Suprapubic skin (tissue), 4 donors: ENCODE results near the gene DVL1. TPM values are rescaled to one million over a fixed set of nuclear protein-coding genes. Genes with fewer than 3 reads are reported as not detected.
A peak's percentile ranks its signal among the peaks of the same experiment; 100 is the strongest.

Source experiments
- DNase-seq, 2 donors: peaks; one replicate each; pipeline ENCODE4 v3.0.0-alpha.2; 2019; ENCODE audit warnings: low spot score in 2 of 2
- H3K27ac ChIP-seq: fragments of 200-600 bp; sonication (generic); one replicate; pipeline ENCODE4 v1.5.1; 2019
- H3K27me3 ChIP-seq: fragments of 200-600 bp; sonication (generic); one replicate; pipeline ENCODE4 v1.5.1; 2019
- H3K36me3 ChIP-seq: fragments of 200-600 bp; sonication (generic); one replicate; pipeline ENCODE4 v1.5.1; 2019
- H3K4me1 ChIP-seq: fragments of 200-600 bp; sonication (generic); one replicate; pipeline ENCODE4 v1.5.1; 2019
- H3K4me3 ChIP-seq: fragments of 200-600 bp; sonication (generic); one replicate; pipeline ENCODE4 v1.5.1; 2019; ENCODE audit warnings: mild to moderate bottlenecking
- H3K9me3 ChIP-seq: fragments of 200-600 bp; sonication (generic); one replicate; pipeline ENCODE4 v1.5.1; 2019
- CTCF ChIP-seq, 2 donors: fragments of 200-600 bp in 1 of 2; fragments of 450-650 bp in 1 of 2; sonication (generic) in 1 of 2; IDR thresholded peaks; one replicate each; pipeline ENCODE4 v1.5.1; 2016 to 2019; ENCODE audit warnings: antibody characterized with exemption in 2 of 2, mild to moderate bottlenecking in 1 of 2, moderate library complexity in 1 of 2
- EP300 ChIP-seq: sonication (generic); formaldehyde crosslinking; IDR thresholded peaks from one replicate; pipeline ENCODE4 v1.6.1; 2017; ENCODE audit warnings: antibody characterized with exemption
- POLR2A ChIP-seq, 2 donors: fragments of 450-650 bp; IDR thresholded peaks; one replicate each; pipeline ENCODE4 v1.6.1; 2017; ENCODE audit warnings: antibody characterized with exemption in 2 of 2, mild to moderate bottlenecking in 2 of 2, moderate library complexity in 2 of 2
- POLR2AphosphoS5 ChIP-seq, 3 donors: sonication (generic); formaldehyde crosslinking; IDR thresholded peaks; one replicate each; pipeline ENCODE4 v1.6.1; 2017; ENCODE audit warnings: antibody characterized with exemption in 3 of 3
- WGBS: methylation state at CpG from one replicate; pipeline ENCODE4 v1.1.5; 2018; 5-methylcytosine and 5-hydroxymethylcytosine counted together
- total RNA-seq, 4 donors: library from RNA; depleted of rRNA; stranded (reverse); fragments of >200 nt; gene quantifications; one replicate each; pipeline ENCODE4 v1.1.0, GENCODE V29; 2016

Gene DVL1
- total RNA-seq, 4 donors from 2014 or later, result 99.4 to 151 (median 106) TPM

- Histone ChIP-seq H3K27ac (peak overlapping the region; percentile 93), H3K36me3 (peaks cover 45% of the 10 kb centered on the region), H3K4me1 (peaks cover 49% of the 10 kb centered on the region)
Observed at GRCh38 chr1:1310109-1310385, 39.2 kb downstream of the DVL1 start.

GRCh38 chr1:1309251-1310108 lies 39.7 kb downstream of the DVL1 start:
- TF ChIP-seq POLR2A (IDR thresholded peaks at IDR 0.05), result no peak
- TF ChIP-seq POLR2AphosphoS5 (IDR thresholded peaks at IDR 0.05), result peak in 1 of 3 donors; percentile 7
- DNase-seq, result no peak
- H3K4me1 ChIP-seq, result peaks cover 54% of the 10 kb centered on the region
- peaks cover 39% of the 10 kb centered on the region for H3K36me3 ChIP-seq
- H3K27me3 ChIP-seq, result no peaks in the 10 kb centered on the region
- H3K4me3 ChIP-seq, result peak overlapping the region; percentile 65
- peak overlapping the region; percentile 93 for H3K27ac ChIP-seq
- WGBS, result 58% methylated on average over 18 of the region's 57 CpGs
- H3K9me3 ChIP-seq, result no peaks in the 10 kb centered on the region

More at GRCh38 chr1:1310109-1310385, 39.2 kb downstream of the DVL1 start:
- DNase-seq, result no peak
- Histone ChIP-seq H3K27me3 (no peaks in the 10 kb centered on the region), H3K4me3 (peak overlapping the region; percentile 65), H3K9me3 (no peaks in the 10 kb centered on the region)
- no CpG with 5 or more reads among the region's 3 CpGs for WGBS
- TF ChIP-seq EP300 (no peak), CTCF (IDR thresholded peaks at IDR 0.05) (no peak), POLR2AphosphoS5 (IDR thresholded peaks at IDR 0.05) (no peak), POLR2A (IDR thresholded peaks at IDR 0.05) (no peak)

- H3K27ac ChIP-seq, result peak overlapping the region; percentile 93
- H3K27me3 ChIP-seq, result no peaks in the 10 kb centered on the region
- no peaks in the 10 kb centered on the region for H3K9me3 ChIP-seq
- WGBS, result 3% methylated on average over 14 of the region's 66 CpGs
- TF ChIP-seq CTCF (IDR thresholded peaks at IDR 0.05), result no peak
- TF ChIP-seq POLR2AphosphoS5 (IDR thresholded peaks at IDR 0.05), result no peak
- TF ChIP-seq POLR2A (IDR thresholded peaks at IDR 0.05), result no peak
- no peak for TF ChIP-seq EP300
- peaks cover 61% of the 10 kb centered on the region for H3K4me1 ChIP-seq
- peaks cover 32% of the 10 kb centered on the region for H3K36me3 ChIP-seq
- peak overlapping the region; percentile 65 for H3K4me3 ChIP-seq
- DNase-seq, result no peak
Observed at GRCh38 chr1:1308756-1309250, 40.4 kb downstream of the DVL1 start.

- Histone ChIP-seq H3K9me3 (no peaks in the 10 kb centered on the region), H3K27ac (peak within 1 kb of the TSS; percentile 93), H3K4me1 (peaks cover 68% of the 10 kb centered on the region), H3K36me3 (peaks cover 26% of the 10 kb centered on the region), H3K4me3 (peak within 1 kb of the TSS; percentile 65), H3K27me3 (no peaks in the 10 kb centered on the region)
- DNase-seq, result peak; percentile 96
- TF ChIP-seq POLR2AphosphoS5 (IDR thresholded peaks at IDR 0.05) (peak in 2 of 3 donors; percentile 79 to 94), CTCF (IDR thresholded peaks at IDR 0.05) (no peak), EP300 (no peak)
- 0% methylated on average over 36 of the region's 131 CpGs for WGBS
Observed at GRCh38 chr1:1307923-1308755, 41.1 kb downstream of the DVL1 start, which contains the start of the genes ACAP3 and PUSL1. Gene ACAP3, minus strand, starts transcription at chr1:1307930. Its CDS starts 115 bp downstream, at chr1:1307815. Gene PUSL1, plus strand, starts transcription at chr1:1308597. Its CDS starts 47 bp downstream, at chr1:1308644.

- peaks cover 18% of the 10 kb centered on the region for H3K36me3 ChIP-seq
- no peak for TF ChIP-seq EP300
- TF ChIP-seq POLR2AphosphoS5 (IDR thresholded peaks at IDR 0.05), result no peak
- TF ChIP-seq POLR2A (IDR thresholded peaks at IDR 0.05), result peak in 1 of 2 donors; percentile 26
- no peak for TF ChIP-seq CTCF (IDR thresholded peaks at IDR 0.05)
- H3K4me1 ChIP-seq, result peaks cover 75% of the 10 kb centered on the region
- under 1% methylated on average over 23 of the region's 83 CpGs for WGBS
- DNase-seq, result no peak
- H3K4me3 ChIP-seq, result peak overlapping the region; percentile 65
- no peaks in the 10 kb centered on the region for H3K9me3 ChIP-seq
- peak overlapping the region; percentile 93 for H3K27ac ChIP-seq
- H3K27me3 ChIP-seq, result no peaks in the 10 kb centered on the region
Observed at GRCh38 chr1:1307261-1307922, 41.8 kb downstream of the DVL1 start.
